CD4-positive, alpha-beta T cell treated with Interleukin-12 subunit alpha and Interleukin-12 subunit beta, for 1 hour (primary cell): ENCODE data around the gene SPAG9.
A peak's percentile ranks its signal among the peaks of the same experiment; 100 is the strongest.

Experiments
- DNase-seq: peaks from one replicate; pipeline ENCODE4 v3.0.0-alpha.2; 2020

The SPAG9 gene, protein sequence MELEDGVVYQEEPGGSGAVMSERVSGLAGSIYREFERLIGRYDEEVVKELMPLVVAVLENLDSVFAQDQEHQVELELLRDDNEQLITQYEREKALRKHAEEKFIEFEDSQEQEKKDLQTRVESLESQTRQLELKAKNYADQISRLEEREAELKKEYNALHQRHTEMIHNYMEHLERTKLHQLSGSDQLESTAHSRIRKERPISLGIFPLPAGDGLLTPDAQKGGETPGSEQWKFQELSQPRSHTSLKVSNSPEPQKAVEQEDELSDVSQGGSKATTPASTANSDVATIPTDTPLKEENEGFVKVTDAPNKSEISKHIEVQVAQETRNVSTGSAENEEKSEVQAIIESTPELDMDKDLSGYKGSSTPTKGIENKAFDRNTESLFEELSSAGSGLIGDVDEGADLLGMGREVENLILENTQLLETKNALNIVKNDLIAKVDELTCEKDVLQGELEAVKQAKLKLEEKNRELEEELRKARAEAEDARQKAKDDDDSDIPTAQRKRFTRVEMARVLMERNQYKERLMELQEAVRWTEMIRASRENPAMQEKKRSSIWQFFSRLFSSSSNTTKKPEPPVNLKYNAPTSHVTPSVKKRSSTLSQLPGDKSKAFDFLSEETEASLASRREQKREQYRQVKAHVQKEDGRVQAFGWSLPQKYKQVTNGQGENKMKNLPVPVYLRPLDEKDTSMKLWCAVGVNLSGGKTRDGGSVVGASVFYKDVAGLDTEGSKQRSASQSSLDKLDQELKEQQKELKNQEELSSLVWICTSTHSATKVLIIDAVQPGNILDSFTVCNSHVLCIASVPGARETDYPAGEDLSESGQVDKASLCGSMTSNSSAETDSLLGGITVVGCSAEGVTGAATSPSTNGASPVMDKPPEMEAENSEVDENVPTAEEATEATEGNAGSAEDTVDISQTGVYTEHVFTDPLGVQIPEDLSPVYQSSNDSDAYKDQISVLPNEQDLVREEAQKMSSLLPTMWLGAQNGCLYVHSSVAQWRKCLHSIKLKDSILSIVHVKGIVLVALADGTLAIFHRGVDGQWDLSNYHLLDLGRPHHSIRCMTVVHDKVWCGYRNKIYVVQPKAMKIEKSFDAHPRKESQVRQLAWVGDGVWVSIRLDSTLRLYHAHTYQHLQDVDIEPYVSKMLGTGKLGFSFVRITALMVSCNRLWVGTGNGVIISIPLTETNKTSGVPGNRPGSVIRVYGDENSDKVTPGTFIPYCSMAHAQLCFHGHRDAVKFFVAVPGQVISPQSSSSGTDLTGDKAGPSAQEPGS (N-terminal part only)

DNA sequence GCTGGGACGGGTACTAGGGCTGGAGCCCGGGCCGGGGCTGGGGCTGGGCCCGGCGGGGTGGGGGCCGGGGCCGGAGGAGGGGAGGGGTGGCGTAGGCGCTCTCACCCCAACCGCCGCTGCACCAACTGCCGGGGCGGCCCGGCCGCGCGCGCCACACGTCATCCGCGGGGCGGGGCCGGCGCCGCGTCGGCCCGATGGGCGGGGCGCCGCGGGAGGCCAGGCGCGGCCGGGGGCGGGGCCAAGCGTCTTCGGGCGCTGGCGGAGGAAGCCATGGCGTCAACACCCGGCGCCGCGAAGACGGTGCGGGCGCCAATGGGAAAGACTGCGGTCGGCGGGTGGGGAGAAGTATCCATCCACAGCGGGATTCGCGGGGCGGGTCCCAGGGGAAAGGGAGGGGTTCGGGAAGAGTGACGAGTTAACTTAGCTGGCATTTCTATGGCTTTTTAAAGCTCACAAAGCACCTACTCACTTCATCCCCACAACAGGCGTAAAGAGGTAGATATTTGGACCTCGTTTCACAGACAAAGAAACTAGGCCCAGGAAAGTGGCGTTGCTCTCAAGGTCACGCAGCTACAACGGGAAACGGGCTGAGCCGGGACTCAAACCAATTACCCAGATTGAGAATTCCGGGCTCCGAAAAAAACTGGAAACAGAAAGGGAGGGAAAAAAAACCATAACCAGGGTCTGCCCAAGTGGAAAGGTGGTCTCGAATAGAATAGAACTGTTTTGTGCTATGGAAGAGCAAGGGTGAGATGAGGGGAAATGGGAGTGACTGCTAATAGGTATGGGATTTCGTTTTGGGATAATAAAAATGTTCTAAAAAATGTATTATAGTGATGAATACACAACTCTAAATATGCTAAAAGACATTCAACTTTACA is at the start of gene SPAG9:
SPAG9 (minus strand) TSS at position 130 of the 881 bp plus-strand sequence. CDS start 212 bp downstream, outside the sequence.
- peak; percentile 94 for DNase-seq

GRCh38 chr17:51169340-51169739 is 48.7 kb upstream of the SPAG9 start:
- no peak for DNase-seq

DNA sequence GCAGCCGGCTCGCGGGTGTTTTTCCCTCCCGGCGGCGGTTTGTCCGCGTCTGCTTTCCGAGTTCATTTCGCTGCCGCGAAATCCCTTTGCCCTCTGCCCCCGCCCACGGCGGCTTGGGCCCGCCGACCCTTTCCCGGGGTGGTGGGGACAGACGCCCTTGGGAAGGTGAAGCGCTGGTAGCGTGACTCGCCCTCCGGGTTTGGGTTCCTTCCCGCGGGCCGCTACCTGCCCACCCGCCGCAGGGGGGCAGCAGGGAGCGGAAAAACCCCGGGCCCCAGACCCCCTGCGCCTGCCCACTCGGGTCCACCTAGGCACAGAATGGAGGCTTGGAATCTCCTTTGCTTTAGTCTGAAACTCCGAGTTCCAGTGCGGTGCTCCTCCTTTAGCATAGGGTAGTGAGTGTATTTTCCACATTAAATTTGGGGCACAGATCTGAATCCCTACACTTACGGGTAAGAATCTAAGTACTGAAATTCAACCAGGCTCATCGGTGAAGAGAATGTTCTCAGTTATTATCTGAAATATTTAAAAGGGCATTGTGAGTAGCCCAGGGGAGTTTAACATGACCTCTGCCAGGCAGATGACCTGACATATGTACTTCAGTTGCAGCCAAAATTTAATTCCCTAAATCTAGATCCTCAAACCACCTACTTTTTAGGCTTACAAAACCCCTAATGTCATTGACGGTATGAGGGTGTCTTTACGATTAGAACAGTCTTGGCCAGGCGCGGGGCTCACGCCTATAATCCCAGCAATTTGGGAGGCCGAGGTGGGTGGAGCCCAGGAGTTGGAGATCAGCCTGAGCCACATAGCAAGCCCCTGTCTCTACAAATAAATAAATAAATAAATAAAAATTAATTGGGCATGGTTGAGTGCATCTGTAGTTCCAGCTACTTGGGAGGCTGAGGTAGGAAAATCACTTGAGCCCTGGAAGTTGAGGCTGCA is 46.6 kb upstream of the SPAG9 start:
- peak; percentile 63 for DNase-seq

DNA sequence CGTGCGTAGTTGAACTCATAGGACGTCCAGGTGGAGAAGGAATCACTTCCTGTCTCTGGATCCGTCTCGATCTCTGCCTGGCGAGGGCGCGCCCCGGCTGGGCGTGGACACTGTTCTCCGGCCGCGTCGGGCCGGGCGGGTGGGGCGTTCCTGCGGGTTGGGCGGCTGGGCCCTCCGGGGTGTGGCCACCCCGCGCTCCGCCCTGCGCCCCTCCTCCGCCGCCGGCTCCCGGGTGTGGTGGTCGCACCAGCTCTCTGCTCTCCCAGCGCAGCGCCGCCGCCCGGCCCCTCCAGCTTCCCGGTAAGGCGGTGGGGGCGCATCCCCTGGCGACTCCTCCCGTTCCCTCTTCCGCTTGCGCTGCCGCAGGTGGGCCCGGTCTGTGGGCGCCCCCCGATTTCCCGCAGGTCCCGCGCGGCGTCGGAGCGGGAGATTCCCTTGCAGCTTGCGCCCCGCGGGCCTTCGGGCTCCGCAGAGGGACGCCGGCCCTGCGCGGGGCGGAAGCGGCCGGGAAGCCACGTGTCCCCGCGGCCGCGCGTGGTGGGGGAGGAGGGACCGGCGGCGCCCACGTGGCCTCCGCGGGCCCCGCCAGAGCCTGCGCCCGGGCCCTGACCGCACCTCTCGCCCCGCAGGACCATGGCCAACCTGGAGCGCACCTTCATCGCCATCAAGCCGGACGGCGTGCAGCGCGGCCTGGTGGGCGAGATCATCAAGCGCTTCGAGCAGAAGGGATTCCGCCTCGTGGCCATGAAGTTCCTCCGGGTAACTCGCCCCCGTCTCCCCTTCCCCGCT is 45.7 kb upstream of the SPAG9 start, which contains the start of gene NME2:
NME2 (plus strand) TSS at position 214 of the 789 bp plus-strand sequence; CDS start at position 634, 420 bp downstream.
- DNase-seq = peak; percentile 71

DNA sequence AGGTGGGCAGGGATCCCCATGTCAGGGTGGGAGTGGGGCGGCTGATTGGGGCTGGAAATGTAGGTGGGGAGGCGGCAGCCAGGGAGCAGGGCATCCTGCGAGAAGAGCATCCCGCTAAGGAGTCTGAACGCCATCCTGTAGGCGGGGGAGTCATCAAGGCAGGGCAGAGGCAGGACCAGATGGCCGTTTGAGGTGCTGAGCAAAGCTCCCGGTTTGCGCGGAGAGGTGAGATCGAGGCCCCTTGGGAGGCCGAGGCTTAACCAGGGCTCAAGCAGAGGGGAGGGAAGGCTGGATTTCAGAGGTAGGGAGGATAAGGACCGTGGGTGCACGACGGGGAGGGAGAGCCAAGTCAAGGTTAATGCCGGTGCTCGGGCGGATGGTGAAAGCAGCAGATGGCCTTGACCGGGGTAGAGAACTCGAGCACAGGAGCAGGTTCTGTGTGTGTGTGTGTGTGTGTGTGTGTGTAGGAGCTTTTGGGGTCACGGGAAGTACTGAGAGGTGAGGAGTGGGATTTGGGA is 45.1 kb upstream of the SPAG9 start:
- no peak for DNase-seq

DNA sequence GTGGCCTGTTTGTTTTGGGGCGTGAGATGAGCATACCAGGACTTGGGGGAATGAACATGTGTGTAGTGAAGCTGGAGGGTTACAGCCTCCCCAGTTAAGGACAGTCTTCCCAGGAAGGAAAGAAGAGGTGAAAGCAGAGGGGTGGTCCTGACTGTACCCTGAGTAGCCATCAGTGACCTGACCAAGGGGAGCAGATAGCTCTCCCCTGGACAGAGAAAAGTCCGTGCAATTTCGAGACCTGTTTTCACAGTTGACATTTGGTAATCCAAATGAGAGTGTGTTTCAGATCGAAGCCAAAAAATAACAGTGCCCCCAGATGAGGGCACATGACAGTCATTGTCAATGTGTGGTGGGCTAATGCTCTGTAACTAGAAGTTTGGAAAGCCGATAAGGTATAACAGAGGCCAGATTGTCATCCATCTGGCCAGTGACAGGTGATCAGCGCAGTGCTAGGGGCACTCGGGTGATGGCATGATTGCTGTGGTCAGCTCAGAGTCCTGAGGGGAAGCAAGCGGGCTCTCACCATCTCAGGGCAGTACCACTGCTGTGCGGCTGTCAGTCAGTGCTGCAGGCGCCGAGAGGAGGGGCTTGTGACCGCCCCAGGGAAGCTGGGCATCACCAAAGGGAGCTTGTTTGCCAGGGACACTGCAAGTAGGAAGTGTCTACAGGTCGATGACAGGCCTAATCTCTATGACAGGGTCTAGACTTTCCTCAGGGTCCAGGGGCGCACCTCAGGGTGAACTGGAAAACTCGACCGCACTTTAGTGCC is 44.4 kb upstream of the SPAG9 start:
- DNase-seq = no peak

DNA sequence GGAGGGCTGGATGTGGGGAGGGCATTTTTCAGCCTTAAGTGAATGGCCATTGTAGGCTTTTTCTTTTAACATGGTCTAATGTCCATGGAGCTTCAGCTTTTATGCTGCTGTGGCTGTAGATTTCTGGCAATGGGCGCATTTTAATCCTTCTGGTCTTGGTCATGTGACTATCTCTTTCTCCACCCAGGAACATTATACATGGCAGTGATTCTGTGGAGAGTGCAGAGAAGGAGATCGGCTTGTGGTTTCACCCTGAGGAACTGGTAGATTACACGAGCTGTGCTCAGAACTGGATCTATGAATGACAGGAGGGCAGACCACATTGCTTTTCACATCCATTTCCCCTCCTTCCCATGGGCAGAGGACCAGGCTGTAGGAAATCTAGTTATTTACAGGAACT is 40.9 kb upstream of the SPAG9 start:
- no peak for DNase-seq

GRCh38 chr17:51159604-51160003 is 38.9 kb upstream of the SPAG9 start:
- DNase-seq = no peak

- no peak for DNase-seq
Observed at GRCh38 chr17:51155416-51155815, 34.7 kb upstream of the SPAG9 start.

DNA sequence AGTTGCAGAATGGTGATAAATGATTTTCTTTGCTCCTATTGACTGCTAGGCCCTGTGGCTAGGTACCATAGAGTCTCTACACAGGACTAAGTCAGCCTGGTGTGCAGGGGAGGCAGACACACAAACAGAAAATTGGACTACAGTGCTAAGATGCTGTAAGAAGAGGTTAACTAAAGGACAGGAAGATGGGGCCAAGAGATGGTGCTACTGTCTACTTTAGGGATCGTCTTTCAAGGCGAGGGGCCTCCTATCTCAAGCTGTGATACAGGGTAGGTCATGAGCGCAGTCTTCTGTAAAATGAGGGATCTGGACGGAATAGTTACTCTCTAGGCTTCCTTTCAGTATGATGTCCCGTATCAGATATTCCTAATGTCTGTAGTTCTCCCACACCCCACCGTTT is 33.5 kb upstream of the SPAG9 start:
- DNase-seq = peak; percentile 6

DNA sequence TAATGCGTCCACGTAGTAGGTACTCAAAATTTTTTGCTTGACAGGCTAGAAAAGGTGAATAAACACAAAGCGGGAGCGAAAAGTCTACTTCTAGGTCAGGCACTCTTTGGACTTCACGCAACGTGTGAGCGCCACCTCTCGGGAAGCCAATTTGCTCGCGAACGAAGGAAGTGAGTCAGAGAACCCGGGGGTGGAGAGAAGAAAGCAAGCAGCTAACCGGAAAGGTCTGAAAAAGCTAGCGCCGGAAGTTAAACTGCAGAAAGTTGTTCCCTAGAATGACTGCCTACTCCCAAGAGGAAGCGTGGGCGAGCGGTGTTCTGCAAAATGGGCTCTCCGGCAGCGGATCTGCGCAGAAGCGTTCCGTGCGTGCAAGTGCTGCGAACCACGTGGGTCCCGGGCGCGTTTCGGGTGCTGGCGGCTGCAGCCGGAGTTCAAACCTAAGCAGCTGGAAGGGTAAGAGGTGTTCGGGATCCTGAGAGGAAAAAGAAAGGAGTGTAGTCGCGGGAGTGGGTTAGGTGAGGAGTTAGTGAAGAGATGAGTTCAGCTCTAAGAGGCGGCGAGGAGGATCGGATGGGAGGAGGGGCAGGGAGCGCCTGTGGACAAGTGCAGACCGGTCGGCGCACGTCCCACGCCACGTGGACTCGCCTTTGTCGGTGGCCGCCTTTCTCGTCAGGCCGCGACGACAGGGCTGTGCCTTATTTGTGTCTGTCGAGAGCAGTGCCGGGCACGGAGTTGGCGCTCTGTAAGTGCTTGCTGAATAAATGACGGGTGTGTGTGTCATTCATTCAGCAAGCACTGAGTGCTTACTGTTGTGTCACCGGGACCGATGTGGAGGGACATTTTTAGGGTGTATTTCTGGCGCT is 32.8 kb upstream of the SPAG9 start, which contains the start of gene NME1:
NME1 (plus strand) TSS at position 350 of the 863 bp plus-strand sequence. CDS start 2,096 bp downstream, outside the sequence.
- DNase-seq = peak; percentile 98

DNA sequence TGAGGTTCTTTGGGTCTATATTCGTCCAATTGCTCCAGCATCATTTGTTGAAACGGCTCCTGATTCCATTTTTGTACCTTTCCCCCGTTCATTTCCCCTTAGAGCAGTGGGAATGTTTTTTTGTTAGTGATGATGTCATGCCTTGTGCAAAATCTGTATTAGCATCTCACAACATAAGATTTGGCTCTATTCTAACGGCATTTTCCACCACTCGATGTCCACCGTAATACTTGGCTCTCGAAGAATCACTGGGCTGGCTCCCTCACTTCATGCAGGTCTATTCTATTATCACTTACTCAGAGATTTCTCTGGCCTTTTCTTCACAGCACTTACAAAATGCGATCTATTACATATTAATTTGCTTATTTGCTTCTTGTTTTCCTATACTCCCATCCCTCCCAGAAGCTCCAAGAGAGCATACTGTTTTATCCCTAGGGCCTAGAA is 32.1 kb upstream of the SPAG9 start:
- no peak for DNase-seq

- DNase-seq = no peak
Observed at GRCh38 chr17:51150932-51151331, 30.3 kb upstream of the SPAG9 start.

DNA sequence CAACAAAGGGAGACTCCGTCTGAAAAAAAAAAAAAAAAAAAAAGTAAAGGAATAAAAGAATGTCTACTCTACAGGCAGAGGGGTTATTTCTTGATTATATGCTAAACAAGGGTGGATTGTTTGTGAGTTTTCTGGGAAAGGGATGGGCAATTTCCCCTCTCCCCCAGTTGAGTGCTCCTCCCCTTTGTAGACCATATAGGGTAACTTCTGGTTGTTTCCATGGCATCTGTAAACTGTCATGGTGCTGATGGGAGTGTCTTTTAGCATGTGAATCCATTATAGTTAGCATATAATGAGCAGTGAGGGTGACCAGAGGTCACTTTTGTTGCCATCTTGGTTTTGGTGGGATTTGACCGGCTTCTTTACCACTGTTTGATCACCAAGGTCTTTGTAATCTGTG is 28.5 kb upstream of the SPAG9 start:
- DNase-seq = no peak

DNA sequence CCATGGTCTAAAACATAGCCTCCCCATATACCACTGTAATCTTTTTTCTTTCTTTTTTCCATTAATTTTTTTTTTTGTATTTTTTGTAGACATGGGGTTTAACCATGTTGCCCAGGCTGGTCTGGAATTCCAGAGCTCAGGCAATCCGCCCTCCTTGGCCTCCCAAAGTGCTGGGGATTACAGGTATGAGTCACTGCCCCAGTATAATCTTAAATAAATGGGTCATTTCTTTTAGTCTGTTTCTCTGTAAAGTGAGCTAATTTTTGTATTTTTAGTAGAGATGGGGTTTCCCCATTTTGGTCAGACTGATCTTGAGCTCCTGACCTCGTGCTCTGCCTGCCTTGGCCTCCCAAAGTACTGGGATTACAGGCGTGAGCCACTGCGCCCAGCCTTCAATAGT is 27.0 kb upstream of the SPAG9 start:
- no peak for DNase-seq

GRCh38 chr17:51144266-51145022 is 23.8 kb upstream of the SPAG9 start:
- no peak for DNase-seq

- no peak for DNase-seq
Observed at GRCh38 chr17:51142597-51142996, 21.9 kb upstream of the SPAG9 start.
